HG03558 (cell line): ENCODE results near the gene ABCA6.
"Not testable (repeated sequence)": the region's sequence is repeated elsewhere in the genome, so short reads cannot be mapped to it uniquely, and the experiment has no call there.

Experiments used
- ATAC-seq: cut with Tn5 transposase; IDR thresholded peaks from one replicate; pipeline ENCODE4 v1.9.1; 2021; ENCODE audit warnings: moderate number of reproducible peaks; ENCODE audit not compliant: unreplicated experiment; ENCODE audit errors: extremely low read depth

Gene ABCA6

DNA sequence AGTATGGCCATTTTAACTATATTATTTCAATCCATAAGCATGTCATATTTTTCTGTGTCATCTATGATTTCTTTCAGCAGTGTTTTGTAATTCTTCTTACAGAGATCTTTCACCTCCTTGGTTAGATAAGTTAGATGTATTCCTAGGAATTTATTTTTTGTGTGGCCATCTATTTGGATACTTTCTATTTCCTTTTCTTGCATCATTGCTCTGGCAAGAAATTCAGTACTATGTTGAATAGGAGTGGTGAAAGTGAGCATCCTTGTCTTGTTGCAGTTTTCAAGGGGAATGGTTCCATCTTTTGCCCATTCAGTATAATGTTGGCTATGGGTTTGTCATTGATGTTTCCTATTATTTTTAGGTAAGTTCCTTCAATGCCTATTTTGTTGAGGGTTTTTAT, 65.9 kb downstream of the ABCA6 start:
- no peak for ATAC-seq

DNA sequence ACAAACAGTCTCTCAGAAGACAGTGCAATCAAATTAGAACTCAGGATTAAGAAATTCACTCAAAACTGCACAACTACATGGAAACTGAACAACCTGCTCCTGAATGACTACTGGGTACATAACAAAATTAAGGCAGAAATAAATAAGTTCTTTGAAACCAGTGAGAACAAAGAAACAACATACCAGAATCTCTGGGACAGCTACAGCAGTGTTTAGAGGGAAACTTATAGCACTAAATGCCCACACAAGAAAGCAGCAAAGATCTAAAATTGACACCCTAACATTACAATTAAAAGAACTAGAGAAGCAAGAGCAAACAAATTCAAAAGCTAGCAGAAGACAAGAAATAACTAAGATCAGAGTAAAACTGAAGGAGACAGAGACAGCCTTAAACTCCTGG, 68.3 kb downstream of the ABCA6 start:
- ATAC-seq: not testable (repeated sequence)

DNA sequence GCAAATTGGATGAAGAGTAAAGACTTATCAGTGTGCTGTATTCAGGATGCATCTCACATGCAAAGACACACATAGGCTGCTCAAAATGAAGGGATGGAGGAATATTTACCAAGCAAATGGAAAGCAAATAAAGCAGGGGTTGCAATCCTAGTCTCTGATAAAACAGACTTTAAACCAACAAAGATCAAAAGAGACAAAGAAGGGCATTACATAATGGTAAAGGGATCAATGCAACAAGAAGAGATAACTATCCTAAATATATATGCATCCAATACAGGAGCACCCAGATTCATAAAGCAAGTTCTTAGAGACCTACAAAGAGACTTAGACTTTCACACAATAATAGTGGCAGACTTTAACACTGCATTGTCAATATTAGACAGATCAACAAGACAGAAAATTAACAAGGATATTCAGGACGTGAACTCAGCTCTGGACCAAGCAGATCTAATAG, 68.9 kb downstream of the ABCA6 start:
- ATAC-seq: not testable (repeated sequence)

DNA sequence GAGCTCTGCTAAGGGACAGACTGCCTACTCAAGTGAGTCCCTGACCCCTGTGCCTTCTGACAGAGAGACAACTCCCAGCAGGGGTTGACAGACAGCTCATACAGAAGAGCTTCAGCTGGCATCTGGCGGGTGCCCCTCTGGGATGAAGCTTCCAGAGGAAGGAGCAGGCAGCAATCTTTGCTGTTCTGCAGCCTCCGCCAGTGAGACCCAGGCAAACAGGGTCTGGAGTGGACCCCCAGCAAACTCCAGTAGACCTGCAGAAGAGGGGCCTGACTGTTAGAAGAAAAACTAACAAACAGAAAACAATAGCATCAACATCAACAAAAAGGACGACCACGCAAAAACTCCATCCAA, 70.5 kb downstream of the ABCA6 start:
- not testable (repeated sequence) for ATAC-seq

DNA sequence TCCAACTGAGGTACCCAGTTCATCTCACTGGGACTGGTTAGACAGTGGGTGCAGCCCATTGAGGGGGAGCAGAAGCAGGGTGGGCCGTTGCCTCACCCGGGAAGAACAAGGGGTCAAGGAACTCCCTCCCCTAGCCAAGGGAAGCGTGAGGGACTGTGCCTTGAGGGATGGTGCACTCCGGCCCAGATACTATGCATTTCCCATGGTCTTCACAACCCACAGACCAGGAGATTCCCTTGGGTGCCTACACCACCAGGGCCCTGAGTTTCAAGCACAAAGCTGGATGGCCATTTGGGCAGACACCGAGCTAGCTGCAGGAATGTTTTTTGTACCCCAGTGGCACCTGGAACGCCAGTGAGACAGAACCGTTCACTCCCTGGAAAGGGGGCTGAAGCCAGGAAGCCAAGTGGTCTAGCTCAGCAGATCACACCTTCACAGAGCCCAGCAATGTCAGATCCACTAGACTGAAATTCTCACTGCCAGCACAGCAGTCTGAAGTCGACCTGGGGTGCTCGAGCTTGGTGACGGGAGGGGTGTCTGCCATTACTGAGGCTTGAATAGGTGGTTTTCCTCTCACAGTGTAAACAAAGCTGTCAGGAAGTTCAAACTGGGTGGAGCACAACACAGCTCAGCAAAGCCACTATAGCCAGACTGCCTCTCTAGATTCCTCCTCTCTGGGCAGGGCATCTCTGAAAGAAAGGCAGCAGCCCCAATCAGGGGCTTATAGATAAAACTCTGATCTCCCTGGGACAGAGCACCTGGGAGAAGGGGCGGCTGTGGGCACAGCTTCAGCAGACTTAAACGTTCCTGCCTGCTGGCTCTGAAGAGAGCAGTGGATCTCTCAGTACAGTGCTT, 71.1 kb downstream of the ABCA6 start:
- ATAC-seq: not testable (repeated sequence)

DNA sequence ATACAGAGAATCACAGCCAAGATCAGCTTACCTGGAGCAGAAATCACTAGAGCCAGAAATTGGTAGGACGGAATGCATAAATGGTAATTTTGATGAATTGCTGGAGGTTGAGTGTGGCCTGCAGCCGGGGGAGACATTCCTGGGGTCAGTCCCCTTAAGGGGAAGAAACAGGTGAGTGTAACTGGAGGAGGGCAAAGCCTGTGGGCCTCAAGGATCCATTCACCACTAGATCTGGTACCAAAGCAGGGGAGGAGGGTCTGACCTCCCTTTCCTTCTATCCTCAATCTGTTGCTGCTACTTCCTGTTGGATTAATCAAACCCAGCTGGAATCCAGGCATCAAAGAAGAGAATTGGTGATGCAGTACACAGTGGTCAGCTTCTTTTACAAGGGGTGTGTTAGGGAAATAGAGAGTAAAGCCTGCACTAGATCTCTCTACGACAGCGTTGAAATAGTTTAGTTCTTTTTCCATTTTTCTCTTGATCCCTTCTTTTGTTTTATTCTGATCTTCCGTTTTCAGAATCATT, 72.4 kb downstream of the ABCA6 start:
- no peak for ATAC-seq

DNA sequence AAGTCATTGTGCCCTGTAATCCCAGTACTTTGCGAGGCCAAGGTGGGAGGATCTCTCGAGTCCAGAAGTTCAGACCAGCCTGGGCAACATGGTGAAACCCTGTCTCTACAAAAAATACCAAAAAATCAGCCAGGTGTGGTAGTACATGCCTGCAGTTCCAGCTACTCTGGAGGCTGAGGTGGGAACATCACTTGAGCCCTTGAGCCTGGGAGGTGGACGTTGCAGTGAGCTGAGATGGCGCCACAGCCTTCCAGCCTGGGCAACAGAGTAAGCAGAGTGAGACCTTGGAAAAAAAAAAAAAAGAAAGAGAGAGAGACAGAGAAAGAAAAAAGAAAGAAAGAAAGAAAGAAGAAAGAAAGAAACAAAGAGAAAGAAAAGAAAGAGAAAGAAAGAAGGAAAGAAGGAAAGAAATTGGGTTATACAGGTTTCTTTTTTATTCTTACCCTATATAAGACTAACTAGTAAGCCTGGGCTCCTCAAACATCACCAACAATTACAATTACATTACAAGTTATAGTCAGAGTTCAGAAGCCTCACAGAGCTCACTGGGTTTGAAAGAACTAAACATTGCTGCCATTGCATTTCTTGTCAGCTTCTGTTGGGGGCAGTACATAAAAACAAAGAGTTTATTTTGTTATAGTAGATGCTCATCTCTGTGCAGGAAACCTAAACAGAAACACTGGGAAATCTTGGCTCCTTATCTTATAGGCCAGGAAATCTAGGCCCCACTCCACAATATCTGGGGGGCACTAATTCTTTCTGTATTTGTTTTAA, 74.2 kb downstream of the ABCA6 start:
- ATAC-seq: no peak

DNA sequence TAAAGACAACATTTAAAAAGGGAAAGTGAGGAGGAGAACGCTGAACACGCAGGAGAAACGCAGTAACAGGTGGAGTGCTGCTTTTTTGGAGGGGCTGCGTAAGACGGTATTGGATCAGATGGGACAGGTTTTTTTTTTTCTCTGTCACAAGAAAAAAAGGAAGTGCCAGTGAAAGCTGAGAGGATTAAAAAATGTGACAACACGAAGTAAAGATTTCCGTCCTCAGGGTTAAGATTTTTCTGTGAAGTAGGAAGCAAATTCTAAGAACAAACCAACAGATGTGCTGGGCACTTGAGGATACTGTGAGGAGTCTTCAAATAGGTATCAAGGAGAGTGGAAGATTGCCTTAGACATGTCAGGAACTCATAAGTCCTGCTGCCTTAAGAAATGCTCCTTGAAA, 75.2 kb downstream of the ABCA6 start:
- no peak for ATAC-seq

DNA sequence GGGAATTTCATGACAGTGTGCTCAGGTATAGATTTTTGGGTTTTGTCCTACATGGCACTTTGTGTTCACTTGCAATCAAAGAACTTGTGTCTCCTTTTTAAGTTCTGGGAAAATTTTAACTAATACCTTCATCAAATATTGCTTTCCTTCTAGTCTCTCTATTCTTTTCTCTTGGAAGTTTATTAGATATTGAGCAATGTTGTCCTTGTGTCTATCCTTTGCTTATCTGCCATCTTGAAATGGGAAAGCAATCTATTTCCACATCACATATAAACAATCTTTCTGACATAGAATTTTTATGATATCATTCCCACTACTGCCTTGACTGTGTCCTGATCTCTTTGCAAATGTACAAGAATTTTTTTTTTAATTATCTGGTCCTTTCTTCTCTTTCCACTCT, 76.6 kb downstream of the ABCA6 start:
- no peak for ATAC-seq

DNA sequence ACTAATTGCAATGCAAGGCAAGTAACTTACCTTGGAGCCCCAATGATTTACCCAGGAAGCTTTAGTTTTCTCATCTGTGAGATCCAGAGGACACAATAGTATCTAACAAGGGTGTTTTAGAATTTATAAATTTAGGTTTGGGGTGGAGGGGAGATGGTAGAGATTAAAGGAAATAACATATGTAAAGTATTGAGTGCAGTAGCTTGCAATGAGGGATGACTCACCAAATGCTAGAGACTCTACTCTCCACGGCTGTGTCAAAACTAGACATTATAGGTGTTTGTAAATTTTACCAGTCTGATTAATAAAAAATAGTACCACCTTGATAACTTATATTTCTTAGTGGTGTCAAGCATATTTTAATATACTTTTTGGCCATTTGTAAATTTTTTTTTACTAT, 77.2 kb downstream of the ABCA6 start:
- ATAC-seq: no peak

DNA sequence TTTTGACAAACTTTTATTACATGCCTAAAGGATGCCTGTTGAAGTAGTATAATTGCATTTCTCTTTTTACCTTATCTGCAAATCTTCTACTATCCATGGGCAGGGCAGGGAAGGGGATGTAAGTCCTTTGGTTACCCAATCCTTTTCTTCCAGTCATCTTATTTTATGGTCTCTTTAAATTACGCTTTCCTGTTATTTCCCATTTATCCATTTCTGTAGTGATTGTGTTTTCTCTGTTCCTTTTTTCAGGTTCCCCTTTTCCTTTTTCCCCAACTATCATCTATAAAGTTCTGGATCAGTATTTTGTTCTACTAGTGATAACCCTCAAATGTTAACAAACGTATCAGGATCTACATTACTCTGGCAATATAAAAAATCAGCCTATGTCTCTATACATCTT, 77.7 kb downstream of the ABCA6 start:
- no peak for ATAC-seq

DNA sequence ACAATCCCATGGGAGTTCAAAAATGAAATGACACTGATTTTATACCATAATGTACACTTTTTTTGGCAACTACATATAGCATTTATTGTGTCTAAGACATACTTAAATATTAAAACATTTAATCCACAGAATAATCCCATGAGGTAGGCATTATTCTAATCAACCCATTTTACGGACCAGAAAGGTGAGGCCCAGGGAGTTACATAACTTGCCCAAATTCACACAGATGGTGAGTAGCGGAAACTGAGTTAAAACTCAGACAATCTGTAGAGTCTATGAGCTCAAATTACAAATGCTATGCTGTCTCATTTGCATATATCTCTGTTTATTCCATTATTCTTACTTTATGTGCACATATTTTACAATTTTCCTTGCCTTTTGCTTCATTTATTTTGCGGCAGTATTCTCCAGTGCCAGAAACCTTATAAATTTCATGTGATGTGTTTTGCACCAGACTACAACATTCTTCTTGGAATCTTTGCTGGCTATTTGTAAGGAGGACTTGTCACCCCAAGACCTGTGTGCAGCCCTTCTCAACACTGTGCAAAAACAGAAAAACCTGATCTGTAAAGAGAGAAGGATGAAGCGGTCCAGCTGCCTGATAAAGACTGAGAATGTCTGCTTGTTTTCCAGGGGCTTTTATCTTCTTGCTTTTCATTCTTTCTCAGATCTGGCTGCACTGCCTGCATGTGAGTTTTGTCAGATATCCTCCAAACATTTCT, 78.7 kb downstream of the ABCA6 start:
- ATAC-seq: no peak

DNA sequence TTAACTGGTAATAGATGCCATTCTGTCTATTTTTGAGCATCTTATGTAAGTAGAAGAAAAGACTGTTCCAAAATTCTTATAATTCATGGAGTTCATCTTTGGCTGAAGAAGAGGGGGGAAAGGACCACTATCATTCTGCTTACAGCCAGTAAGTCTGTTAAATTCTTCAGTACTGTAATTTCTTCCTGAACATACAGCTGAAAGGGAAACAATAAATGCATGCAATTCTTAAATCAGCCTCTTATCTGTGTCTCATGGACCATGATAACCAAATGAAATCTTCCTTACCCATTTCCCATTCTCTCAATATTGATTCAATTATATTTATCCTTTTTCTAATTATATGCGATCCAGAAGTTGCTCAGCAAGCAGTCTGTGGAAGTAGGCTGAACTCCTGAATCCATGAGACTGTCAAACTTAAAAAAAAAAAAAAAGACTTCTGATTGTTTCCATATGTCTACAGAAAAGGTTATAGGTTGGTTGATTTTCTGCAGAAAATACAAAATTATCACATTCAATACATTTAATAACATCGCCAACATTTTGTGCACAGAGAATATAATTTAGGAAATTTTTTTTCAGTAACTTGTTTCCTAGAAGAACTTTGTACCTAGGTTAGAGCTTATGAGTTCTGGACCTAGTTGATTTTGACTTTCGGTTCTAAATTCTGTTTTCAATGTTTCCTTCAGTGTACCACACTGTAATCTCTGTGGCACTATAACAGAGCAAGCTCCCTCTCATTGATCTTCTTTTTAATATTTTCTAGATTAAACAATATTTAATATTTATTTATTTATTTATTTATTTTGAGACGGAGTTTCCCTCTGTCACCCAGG, 79.8 kb downstream of the ABCA6 start:
- no peak for ATAC-seq

DNA sequence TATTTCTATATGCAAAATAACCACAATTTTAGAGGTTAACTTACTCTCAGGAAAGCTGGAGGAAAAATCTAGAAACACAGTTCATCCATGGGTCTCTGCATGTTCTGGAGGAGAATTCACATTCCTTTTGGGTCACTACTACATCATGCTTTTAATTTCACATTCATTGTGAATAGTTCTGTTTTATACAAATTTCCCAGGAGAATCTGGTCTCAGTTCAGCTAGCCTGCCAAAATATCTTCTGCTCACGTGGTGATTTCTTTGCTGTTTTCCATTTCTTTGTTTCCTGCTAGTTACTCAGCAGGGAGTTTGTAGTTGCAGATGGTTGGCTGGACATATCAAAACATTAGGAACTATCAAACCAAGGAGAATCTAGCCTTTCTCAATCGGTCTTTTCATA, 80.9 kb downstream of the ABCA6 start, which contains the start of gene ABCA9:
Gene ABCA9 (minus strand): TSS at position 106 of the 400 bp plus-strand sequence. CDS start 9,801 bp downstream, outside the sequence.
- no peak for ATAC-seq

DNA sequence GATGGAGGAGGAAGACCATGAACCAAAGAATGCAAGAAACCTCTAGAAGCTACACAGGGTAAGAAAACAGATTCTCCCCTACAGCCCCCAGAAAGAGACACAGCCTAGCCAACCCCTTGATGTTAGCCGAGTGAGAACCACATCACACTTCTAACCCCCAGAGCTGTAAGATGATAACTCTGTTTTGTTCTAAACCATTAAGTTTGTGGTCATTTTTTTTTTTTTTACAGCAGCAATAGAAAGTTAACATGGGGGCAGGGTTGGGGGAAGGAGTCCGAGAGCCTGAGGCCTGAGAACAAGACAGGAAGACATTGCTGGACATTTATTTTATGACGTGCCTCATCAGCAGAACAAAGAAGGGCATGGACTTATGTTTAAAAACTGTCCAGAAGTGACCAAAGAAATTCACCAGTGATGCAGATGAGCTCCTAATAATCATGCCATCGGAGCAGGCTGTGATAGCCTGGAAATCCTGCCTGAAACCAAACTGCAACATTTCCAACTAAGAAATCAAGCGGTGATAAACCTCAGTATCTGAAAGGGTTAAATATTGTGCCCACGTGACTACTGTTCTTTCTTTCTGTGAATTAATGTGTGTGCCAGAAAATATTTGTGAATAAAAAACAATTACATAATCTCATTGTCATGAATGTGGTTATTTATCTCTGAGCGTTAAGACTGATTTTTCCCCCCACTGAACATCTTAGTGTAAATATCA, 82.1 kb downstream of the ABCA6 start:
- no peak for ATAC-seq

DNA sequence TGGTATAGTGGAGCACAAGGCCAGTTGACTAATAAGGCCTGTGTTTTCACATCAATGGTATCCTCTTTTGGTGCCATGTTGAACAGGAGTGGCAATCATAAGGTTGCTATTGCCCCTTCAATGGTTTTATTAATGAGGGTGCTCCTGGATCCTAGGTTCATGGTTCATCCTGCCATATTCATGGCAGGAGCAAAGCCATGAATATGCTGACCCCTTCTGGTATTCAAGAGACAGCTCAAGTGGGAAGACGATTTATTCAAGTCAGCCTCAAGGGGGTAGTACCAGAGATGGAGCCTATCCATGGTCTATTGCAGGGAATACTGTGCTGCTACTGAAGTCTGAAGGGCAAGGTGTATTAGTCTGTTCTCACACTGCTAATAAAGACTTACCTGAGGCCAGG, 83.5 kb downstream of the ABCA6 start:
- ATAC-seq: no peak

DNA sequence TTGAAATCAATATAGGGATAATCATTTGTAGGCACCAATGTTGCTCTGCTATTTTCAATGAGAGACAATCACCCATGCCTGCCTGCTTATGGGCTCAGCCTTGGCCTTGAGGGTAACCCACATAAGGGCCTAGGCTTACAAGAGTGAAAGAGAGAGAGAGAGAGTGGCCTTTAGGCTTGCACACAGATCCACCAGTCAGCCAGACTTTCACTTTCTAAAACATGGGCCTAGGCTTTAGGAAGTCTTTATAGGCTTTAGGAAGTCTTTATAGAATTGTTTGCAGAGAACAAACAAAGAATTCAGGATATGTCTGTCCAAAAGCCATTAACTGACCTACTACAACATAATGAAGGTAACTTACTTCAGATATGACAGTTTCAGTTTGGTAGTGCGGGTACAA, 84.4 kb downstream of the ABCA6 start:
- ATAC-seq: no peak

DNA sequence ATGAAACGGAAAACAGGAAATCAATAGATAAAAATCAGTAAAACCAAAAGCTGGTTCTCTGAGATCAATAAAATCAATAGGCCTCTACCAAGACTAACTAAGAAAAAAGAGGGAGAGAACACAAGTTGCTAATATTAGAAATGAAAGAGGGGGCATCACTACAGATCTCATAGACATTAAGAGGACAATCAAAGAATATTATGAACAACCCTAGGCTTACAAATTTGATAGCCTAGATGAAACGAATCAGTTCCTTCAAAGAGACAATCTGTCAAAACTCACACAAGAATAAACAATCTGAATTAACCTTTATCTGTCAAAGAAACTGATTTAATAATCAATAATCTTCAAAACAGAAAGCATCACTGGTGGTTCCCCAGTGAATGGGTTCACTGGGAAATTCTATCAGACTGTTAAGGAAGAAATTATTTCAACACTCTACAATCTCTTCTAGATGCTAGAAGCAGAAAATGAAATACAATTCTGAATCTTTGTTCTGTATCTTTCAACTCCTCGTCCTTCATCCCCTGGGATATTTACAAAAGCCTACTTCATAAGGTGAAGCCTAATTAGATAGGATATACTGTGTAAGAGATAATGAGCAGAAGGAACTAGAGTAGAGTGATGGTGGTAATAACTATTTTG, 85.4 kb downstream of the ABCA6 start:
- no peak for ATAC-seq

DNA sequence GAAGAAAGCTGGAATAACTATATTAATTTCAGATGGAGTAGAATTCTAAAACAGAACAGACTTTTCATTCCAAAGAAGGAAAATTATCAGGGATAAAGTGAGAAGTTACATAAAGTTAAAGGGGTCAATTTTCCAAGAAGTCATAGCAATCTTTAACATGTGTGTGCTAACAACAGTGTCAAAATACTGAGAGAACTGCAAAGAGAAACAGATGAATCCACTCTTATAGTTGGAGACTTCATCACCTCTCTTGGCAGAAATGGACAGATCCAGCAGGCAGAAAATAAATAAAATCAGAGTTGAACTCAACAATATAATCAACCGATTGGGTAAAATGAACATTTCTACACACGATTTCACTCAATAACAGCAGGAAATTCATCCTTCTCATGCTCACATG, 86.4 kb downstream of the ABCA6 start:
- ATAC-seq: no peak
